Neural crest cell (in vitro differentiated cells): ENCODE measurements around the gene PRB3. TPM values are rescaled to one million over a fixed set of nuclear protein-coding genes. Genes with fewer than 3 reads are reported as not detected.

ENCODE experiments used
- DNase-seq: peaks from one replicate; pipeline ENCODE4 v3.0.0; 2021; ENCODE audit warnings: low read depth, mixed read lengths, low spot score
- H3K27ac Mint-ChIP-seq: one replicate; pipeline ENCODE4 v1.8.0; 2021; ENCODE audit warnings: mild to moderate bottlenecking, mixed read lengths; ENCODE audit not compliant: unreplicated experiment
- H3K27me3 Mint-ChIP-seq: 2 replicates; pipeline ENCODE4 v1.8.0; 2021; ENCODE audit warnings: low read depth, mild to moderate bottlenecking, mixed read lengths
- H3K36me3 Mint-ChIP-seq: 2 replicates; pipeline ENCODE4 v1.8.0; 2021; ENCODE audit warnings: low read depth, mild to moderate bottlenecking, mixed read lengths
- H3K4me1 Mint-ChIP-seq: 2 replicates; pipeline ENCODE4 v1.8.0; 2021; ENCODE audit warnings: mixed read lengths
- H3K4me3 Mint-ChIP-seq: one replicate; pipeline ENCODE4 v1.8.0; 2021; ENCODE audit warnings: mild to moderate bottlenecking, mixed read lengths
- H3K9me3 Mint-ChIP-seq: 2 replicates; pipeline ENCODE4 v1.8.0; 2021; ENCODE audit warnings: mixed read lengths
- CTCF ChIP-seq: fragments of 200-600 bp; sonication (generic); conservative IDR thresholded peaks from 2 replicates; pipeline ENCODE4 v1.5.0; 2021; ENCODE audit warnings: antibody characterized with exemption, mild to moderate bottlenecking
- total RNA-seq: library from RNA; stranded (reverse); gene quantifications from 2 replicates; pipeline ENCODE4 v1.2.1, GENCODE V29; 2021

PRB3 gene
- total RNA-seq, 1 donor from 2014 or later, result not detected

- Mint-ChIP-seq H3K36me3 (peaks cover 2% of the 10 kb centered on the region), H3K27ac (no peak overlapping the region), H3K9me3 (no peaks in the 10 kb centered on the region), H3K27me3 (no peaks in the 10 kb centered on the region), H3K4me1 (peaks cover 4% of the 10 kb centered on the region), H3K4me3 (no peak overlapping the region)
- no peak for TF ChIP-seq CTCF
- DNase-seq, result no peak
Measured at GRCh38 chr12:11246489-11246888, 23.0 kb downstream of the PRB3 start.

GRCh38 chr12:11242656-11243055, 26.9 kb downstream of the PRB3 start:
- Mint-ChIP-seq H3K4me3 (no peak overlapping the region), H3K9me3 (peaks cover 2% of the 10 kb centered on the region), H3K4me1 (peaks cover 4% of the 10 kb centered on the region), H3K27ac (no peak overlapping the region), H3K36me3 (peaks cover 2% of the 10 kb centered on the region), H3K27me3 (no peaks in the 10 kb centered on the region)
- DNase-seq, result no peak
- no peak for TF ChIP-seq CTCF

- H3K4me3 Mint-ChIP-seq, result no peak overlapping the region
- DNase-seq, result no peak
- H3K27me3 Mint-ChIP-seq, result no peaks in the 10 kb centered on the region
- no peak overlapping the region for H3K27ac Mint-ChIP-seq
- peaks cover 4% of the 10 kb centered on the region for H3K4me1 Mint-ChIP-seq
- H3K36me3 Mint-ChIP-seq, result peaks cover 3% of the 10 kb centered on the region
- H3K9me3 Mint-ChIP-seq, result peaks cover 5% of the 10 kb centered on the region
- TF ChIP-seq CTCF, result no peak
Measured at GRCh38 chr12:11240348-11240930, 29.1 kb downstream of the PRB3 start.

GRCh38 chr12:11238275-11238674, 31.2 kb downstream of the PRB3 start:
- Mint-ChIP-seq H3K4me1 (peaks cover 4% of the 10 kb centered on the region), H3K27me3 (no peaks in the 10 kb centered on the region), H3K9me3 (peaks cover 5% of the 10 kb centered on the region), H3K4me3 (no peak overlapping the region), H3K27ac (no peak overlapping the region), H3K36me3 (peaks cover 3% of the 10 kb centered on the region)
- TF ChIP-seq CTCF, result no peak
- DNase-seq, result no peak

GRCh38 chr12:11233532-11233931, 36.0 kb downstream of the PRB3 start:
- peaks cover 5% of the 10 kb centered on the region for H3K9me3 Mint-ChIP-seq
- TF ChIP-seq CTCF, result no peak
- H3K27ac Mint-ChIP-seq, result peak overlapping the region; percentile 29

More at GRCh38 chr12:11233532-11233931, 36.0 kb downstream of the PRB3 start:
- no peaks in the 10 kb centered on the region for H3K27me3 Mint-ChIP-seq
- no peak overlapping the region for H3K4me3 Mint-ChIP-seq
- H3K36me3 Mint-ChIP-seq, result peaks cover 3% of the 10 kb centered on the region
- H3K4me1 Mint-ChIP-seq, result no peaks in the 10 kb centered on the region
- DNase-seq, result no peak
